T47D (cell line): Measurements from ENCODE around the gene L3MBTL3.
"Not testable (repeated sequence)": the region's sequence is repeated elsewhere in the genome, so short reads cannot be mapped to it uniquely, and the experiment has no call there.

Source experiments
- DNase-seq, 2 experiments: peaks; one replicate each; pipeline versions ENCODE4 v3.0.0 to v3.0.0-alpha.2; 2011 to 2012; ENCODE audit warnings: low read depth in 1 of 2, low spot score in 1 of 2
- JUND ChIP-seq: IDR thresholded peaks from 2 replicates; pipeline ENCODE4 v1.6.1; 2012; ENCODE audit warnings: low read depth
- in situ Hi-C: cut with HindIII; loops from 2 replicates; pipeline ENCODE4 v1.10.0; 2016; ENCODE audit warnings: low sequenced_read_pairs, low pct_unique_long_range_greater_than_20kb

The L3MBTL3 gene

GRCh38 chr6:130138116-130138908 is 119.9 kb downstream of the L3MBTL3 start:
- no peak for DNase-seq
- in situ Hi-C loops: no loop called here
- TF ChIP-seq JUND: no peak

- TF ChIP-seq JUND: no peak
- no peak for DNase-seq
- in situ Hi-C loops: no loop called here
Measured at GRCh38 chr6:130138909-130139242, 120.5 kb downstream of the L3MBTL3 start.

GRCh38 chr6:130140084-130140483 is 121.7 kb downstream of the L3MBTL3 start:
- no peak for TF ChIP-seq JUND
- DNase-seq: no peak
- in situ Hi-C loops: no loop called here

- DNase-seq: no peak
- in situ Hi-C loops: no loop called here
- no peak for TF ChIP-seq JUND
Measured at GRCh38 chr6:130143709-130144108, 125.3 kb downstream of the L3MBTL3 start.

GRCh38 chr6:130147111-130147510 is 128.7 kb downstream of the L3MBTL3 start:
- TF ChIP-seq JUND: no peak
- in situ Hi-C loops: no loop called here
- no peak for DNase-seq

GRCh38 chr6:130148181-130148580 is 129.8 kb downstream of the L3MBTL3 start:
- TF ChIP-seq JUND: no peak
- in situ Hi-C loops: no loop called here
- peak in 1 of 2 experiments; percentile 24 for DNase-seq

GRCh38 chr6:130149016-130149415 is 130.6 kb downstream of the L3MBTL3 start:
- in situ Hi-C loops, DNase-seq: not testable (repeated sequence)

GRCh38 chr6:130150906-130151305 is 132.5 kb downstream of the L3MBTL3 start:
- no peak for DNase-seq
- in situ Hi-C loops: no loop called here
- TF ChIP-seq JUND: no peak

GRCh38 chr6:130152908-130153510 is 134.6 kb downstream of the L3MBTL3 start:
- no peak for DNase-seq
- no peak for TF ChIP-seq JUND
- in situ Hi-C loops: no loop called here

- in situ Hi-C loops: no loop called here
- DNase-seq: no peak
- TF ChIP-seq JUND: no peak
Measured at GRCh38 chr6:130156908-130157307, 138.5 kb downstream of the L3MBTL3 start.

- no peak for TF ChIP-seq JUND
- in situ Hi-C loops: no loop called here
- DNase-seq: no peak
Measured at GRCh38 chr6:130158056-130158455, 139.7 kb downstream of the L3MBTL3 start.

GRCh38 chr6:130158548-130158947 is 140.2 kb downstream of the L3MBTL3 start:
- no peak for TF ChIP-seq JUND
- in situ Hi-C loops: no loop called here
- DNase-seq: no peak

GRCh38 chr6:130159956-130160355 is 141.6 kb downstream of the L3MBTL3 start:
- no peak for TF ChIP-seq JUND
- in situ Hi-C loops: no loop called here
- DNase-seq: no peak
